Testis (tissue), 3 donors: ENCODE data around the gene SEMA3E. TPM values are rescaled to one million over a fixed set of nuclear protein-coding genes. Genes with fewer than 3 reads are reported as not detected.

Source experiments
- DNase-seq: peaks from one replicate; pipeline ENCODE4 v3.0.0-alpha.2; 2019
- H3K27ac ChIP-seq, 2 donors: fragments of 200-600 bp; sonication (generic); one replicate each; pipeline ENCODE4 v1.5.1; 2019
- H3K27me3 ChIP-seq: fragments of 200-600 bp; sonication (generic); one replicate; pipeline ENCODE4 v1.5.1; 2019
- H3K36me3 ChIP-seq: fragments of 200-600 bp; sonication (generic); one replicate; pipeline ENCODE4 v1.5.1; 2017; ENCODE audit warnings: low read depth; ENCODE audit errors: missing control alignments
- H3K4me1 ChIP-seq: fragments of 200-600 bp; sonication (generic); one replicate; pipeline ENCODE4 v1.5.1; 2019
- H3K4me3 ChIP-seq, 2 donors: fragments of 200-600 bp; sonication (generic); one replicate each; pipeline ENCODE4 v1.5.1; 2017 to 2019
- H3K9me3 ChIP-seq: fragments of 200-600 bp; sonication (generic); one replicate; pipeline ENCODE4 v1.5.1; 2017
- CTCF ChIP-seq, 3 experiments: fragments of 450-650 bp in 2 of 3; fragments of 200-600 bp in 1 of 3; sonication (generic) in 1 of 3; IDR thresholded peaks; one replicate each; pipeline ENCODE4 v1.5.1; 2016 to 2019; ENCODE audit warnings: antibody characterized with exemption in 3 of 3, mild to moderate bottlenecking in 2 of 3, moderate library complexity in 1 of 3
- POLR2A ChIP-seq: fragments of 450-650 bp; IDR thresholded peaks from one replicate; pipeline ENCODE4 v1.6.1; 2017; ENCODE audit warnings: antibody characterized with exemption, mild to moderate bottlenecking, moderate library complexity
- WGBS, 2 donors: methylation state at CpG; one replicate each; pipeline ENCODE4 v1.1.5; 2018; 5-methylcytosine and 5-hydroxymethylcytosine counted together
- intact Hi-C: fragments of 100-400 bp; cut with DNase I; formaldehyde crosslinking; loops from one replicate; pipeline ENCODE4 v1.15.1; 2023; ENCODE audit warnings: low total_unique reads
- polyA plus RNA-seq: library from polyadenylated mRNA; stranded (reverse); fragments of 350-450 nt; fragmentation: Illumina TruSeq; extraction: RNeasy Lipid Tissue Mini Kit (QIAGEN cat#74804); gene quantifications from one replicate; pipeline ENCODE4 v1.2.3, GENCODE V29; 2014; ENCODE audit warnings: low read depth, low replicate concordance; ENCODE audit not compliant: insufficient read depth
- total RNA-seq, 2 donors: library from RNA; depleted of rRNA; stranded (reverse); fragments of >200 nt; gene quantifications; one replicate each; pipeline ENCODE4 v1.2.3, GENCODE V29; 2016

SEMA3E gene
- total and polyA plus RNA-seq, 3 donors from 2014 or later, result 0.19 to 0.47 (median 0.36) TPM

DNA sequence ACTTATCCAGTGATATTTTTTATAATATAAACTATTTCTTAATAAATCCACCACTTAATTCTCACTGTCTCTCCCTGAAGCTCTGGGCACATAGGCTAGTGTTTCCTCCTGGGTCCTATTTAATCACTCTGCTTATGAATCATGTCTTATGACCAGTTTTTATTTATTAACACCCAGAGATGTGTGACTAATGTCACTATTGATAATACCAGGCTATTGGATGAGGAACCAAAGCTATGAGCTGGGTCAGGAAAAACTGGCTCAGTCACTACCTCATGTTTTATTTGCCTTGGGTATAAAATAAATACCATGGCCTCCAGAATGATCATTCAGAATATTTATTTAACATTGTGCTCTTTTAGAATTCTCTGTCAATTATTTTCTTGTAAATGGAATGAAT is 5.2 kb downstream of the SEMA3E start:
- H3K4me1 ChIP-seq, result no peaks in the 10 kb centered on the region

GRCh38 chr7:83643012-83643411 is 5.9 kb downstream of the SEMA3E start:
- DNase-seq, result no peak
- intact Hi-C loops, result no loop called here
- H3K27me3 ChIP-seq, result no peaks in the 10 kb centered on the region

More for the DNA sequence above, 5.2 kb downstream of the SEMA3E start:
- Histone ChIP-seq H3K27me3 (no peaks in the 10 kb centered on the region), H3K9me3 (no peaks in the 10 kb centered on the region), H3K27ac (no peak overlapping the region), H3K4me3 (no peak overlapping the region), H3K36me3 (no peaks in the 10 kb centered on the region)
- TF ChIP-seq CTCF (IDR thresholded peaks at IDR 0.05) (no peak), POLR2A (no peak)
- DNase-seq, result no peak
- intact Hi-C loops, result no loop called here

DNA sequence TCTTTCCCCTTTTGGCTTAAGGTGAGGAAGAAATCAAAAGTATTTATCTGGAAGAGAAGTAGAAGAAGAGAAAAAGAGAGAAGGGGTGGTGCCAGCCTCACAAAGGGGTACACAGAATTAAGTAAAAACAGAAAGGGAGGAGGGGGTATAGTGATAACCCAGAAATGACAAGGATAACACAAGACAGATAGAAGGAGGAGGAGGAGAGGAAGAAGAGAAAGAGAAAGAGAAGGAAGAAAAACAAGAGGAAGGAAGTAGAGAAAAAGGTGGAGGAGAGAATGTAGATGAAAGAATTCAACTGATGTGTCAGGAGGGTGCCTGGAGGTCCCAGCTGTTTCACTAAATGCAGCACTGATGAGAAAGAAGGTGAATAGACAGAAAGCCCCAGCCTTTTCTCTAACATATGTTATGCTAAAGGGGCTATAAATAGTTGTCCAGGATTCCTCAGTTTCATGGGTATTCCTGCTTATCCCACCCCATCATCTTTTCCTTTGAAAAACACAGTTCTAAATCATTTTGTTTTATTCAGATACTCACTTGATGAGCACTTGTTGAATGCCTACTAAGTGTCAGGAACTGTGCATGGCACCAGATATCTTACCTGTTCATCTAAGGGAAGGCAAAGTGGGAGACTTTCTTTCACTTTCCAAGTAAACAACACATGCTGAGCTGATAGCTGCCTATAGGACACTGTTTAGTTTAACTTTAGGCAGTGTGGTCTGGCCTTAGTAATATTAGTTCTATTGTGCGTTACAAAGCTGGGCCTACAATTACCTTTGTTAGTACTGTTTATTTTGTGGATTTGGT is 8.0 kb downstream of the SEMA3E start:
- no peak for DNase-seq
- intact Hi-C loops, result no loop called here
- H3K27ac ChIP-seq, result no peak overlapping the region
- TF ChIP-seq CTCF (IDR thresholded peaks at IDR 0.05) (no peak), POLR2A (no peak)
- 94 to 97% methylated on average over 1 of the region's 1 CpG for WGBS, 2 donors
- H3K4me1 ChIP-seq, result no peaks in the 10 kb centered on the region
- no peaks in the 10 kb centered on the region for H3K27me3 ChIP-seq
- no peaks in the 10 kb centered on the region for H3K36me3 ChIP-seq
- H3K9me3 ChIP-seq, result no peaks in the 10 kb centered on the region
- no peak overlapping the region for H3K4me3 ChIP-seq

More at GRCh38 chr7:83643012-83643411, 5.9 kb downstream of the SEMA3E start:
- H3K4me3 ChIP-seq, result no peak overlapping the region
- no peaks in the 10 kb centered on the region for H3K4me1 ChIP-seq
- no peak overlapping the region for H3K27ac ChIP-seq
- H3K36me3 ChIP-seq, result no peaks in the 10 kb centered on the region
- TF ChIP-seq POLR2A (no peak), CTCF (IDR thresholded peaks at IDR 0.05) (no peak)
- no peaks in the 10 kb centered on the region for H3K9me3 ChIP-seq

GRCh38 chr7:83640240-83640639 is 8.7 kb downstream of the SEMA3E start:
- Histone ChIP-seq H3K4me1 (no peaks in the 10 kb centered on the region), H3K9me3 (no peaks in the 10 kb centered on the region), H3K27ac (no peak overlapping the region), H3K4me3 (no peak overlapping the region), H3K27me3 (no peaks in the 10 kb centered on the region), H3K36me3 (no peaks in the 10 kb centered on the region)
- WGBS, 2 donors, result 80 to 95% methylated on average over 1 of the region's 1 CpG
- no peak for TF ChIP-seq POLR2A
- no peak for TF ChIP-seq CTCF (IDR thresholded peaks at IDR 0.05)
- intact Hi-C loops, result no loop called here
- no peak for DNase-seq

GRCh38 chr7:83633516-83633915 is 15.4 kb downstream of the SEMA3E start:
- Histone ChIP-seq H3K36me3 (no peaks in the 10 kb centered on the region), H3K27me3 (no peaks in the 10 kb centered on the region), H3K27ac (no peak overlapping the region), H3K4me3 (no peak overlapping the region), H3K9me3 (no peaks in the 10 kb centered on the region), H3K4me1 (no peaks in the 10 kb centered on the region)
- intact Hi-C loops, result no loop called here
- no peak for DNase-seq
- TF ChIP-seq POLR2A (no peak), CTCF (IDR thresholded peaks at IDR 0.05) (no peak)
- WGBS, 2 donors, result 77 to 78% methylated on average over 2 of the region's 2 CpGs
